Chondrocyte (in vitro differentiated cells): ENCODE measurements around the gene SGO2. TPM values are rescaled to one million over a fixed set of nuclear protein-coding genes. Genes with fewer than 3 reads are reported as not detected.

Source experiments
- DNase-seq: peaks from one replicate; pipeline ENCODE4 v3.0.0; 2021; ENCODE audit warnings: mixed read lengths, low spot score
- H3K27ac Mint-ChIP-seq: one replicate; pipeline ENCODE4 v1.8.0; 2021; ENCODE audit warnings: mild to moderate bottlenecking, moderate library complexity, mixed read lengths; ENCODE audit not compliant: unreplicated experiment
- H3K27me3 Mint-ChIP-seq: 2 replicates; pipeline ENCODE4 v1.8.0; 2021; ENCODE audit warnings: low read depth, mixed read lengths
- H3K36me3 Mint-ChIP-seq: 2 replicates; pipeline ENCODE4 v1.8.0; 2021; ENCODE audit warnings: low read depth, mixed read lengths
- H3K4me1 Mint-ChIP-seq: 2 replicates; pipeline ENCODE4 v1.8.0; 2021; ENCODE audit warnings: low read depth, mild to moderate bottlenecking, mixed read lengths
- H3K4me3 Mint-ChIP-seq: one replicate; pipeline ENCODE4 v1.8.0; 2021; ENCODE audit warnings: mild to moderate bottlenecking, moderate library complexity, mixed read lengths; ENCODE audit not compliant: unreplicated experiment
- H3K9me3 Mint-ChIP-seq: 2 replicates; pipeline ENCODE4 v1.8.0; 2021; ENCODE audit warnings: low read depth, mixed read lengths
- total RNA-seq: library from RNA; stranded (reverse); gene quantifications from 3 replicates; pipeline ENCODE4 v1.2.1, GENCODE V29; 2021
- TF ChIP-seq, protein P1 (sequence below): fragments of 200-600 bp; sonication (generic); IDR thresholded peaks from 2 replicates; pipeline ENCODE4 v1.5.0; 2021; ENCODE audit warnings: antibody characterized with exemption, mild to moderate bottlenecking, moderate library complexity

The SGO2 gene
- total RNA-seq, 1 donor from 2014 or later: 5.7 TPM

GRCh38 chr2:200585340-200585729 is 59.3 kb downstream of the SGO2 start:
- Mint-ChIP-seq H3K27me3 (no peaks in the 10 kb centered on the region), H3K9me3 (no peaks in the 10 kb centered on the region), H3K4me1 (peaks cover 8% of the 10 kb centered on the region), H3K36me3 (no peaks in the 10 kb centered on the region), H3K27ac (no peak overlapping the region), H3K4me3 (peak overlapping the region; percentile 71)
- TF ChIP-seq, protein P1, sequence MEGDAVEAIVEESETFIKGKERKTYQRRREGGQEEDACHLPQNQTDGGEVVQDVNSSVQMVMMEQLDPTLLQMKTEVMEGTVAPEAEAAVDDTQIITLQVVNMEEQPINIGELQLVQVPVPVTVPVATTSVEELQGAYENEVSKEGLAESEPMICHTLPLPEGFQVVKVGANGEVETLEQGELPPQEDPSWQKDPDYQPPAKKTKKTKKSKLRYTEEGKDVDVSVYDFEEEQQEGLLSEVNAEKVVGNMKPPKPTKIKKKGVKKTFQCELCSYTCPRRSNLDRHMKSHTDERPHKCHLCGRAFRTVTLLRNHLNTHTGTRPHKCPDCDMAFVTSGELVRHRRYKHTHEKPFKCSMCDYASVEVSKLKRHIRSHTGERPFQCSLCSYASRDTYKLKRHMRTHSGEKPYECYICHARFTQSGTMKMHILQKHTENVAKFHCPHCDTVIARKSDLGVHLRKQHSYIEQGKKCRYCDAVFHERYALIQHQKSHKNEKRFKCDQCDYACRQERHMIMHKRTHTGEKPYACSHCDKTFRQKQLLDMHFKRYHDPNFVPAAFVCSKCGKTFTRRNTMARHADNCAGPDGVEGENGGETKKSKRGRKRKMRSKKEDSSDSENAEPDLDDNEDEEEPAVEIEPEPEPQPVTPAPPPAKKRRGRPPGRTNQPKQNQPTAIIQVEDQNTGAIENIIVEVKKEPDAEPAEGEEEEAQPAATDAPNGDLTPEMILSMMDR: no peak
- no peak for DNase-seq

DNA sequence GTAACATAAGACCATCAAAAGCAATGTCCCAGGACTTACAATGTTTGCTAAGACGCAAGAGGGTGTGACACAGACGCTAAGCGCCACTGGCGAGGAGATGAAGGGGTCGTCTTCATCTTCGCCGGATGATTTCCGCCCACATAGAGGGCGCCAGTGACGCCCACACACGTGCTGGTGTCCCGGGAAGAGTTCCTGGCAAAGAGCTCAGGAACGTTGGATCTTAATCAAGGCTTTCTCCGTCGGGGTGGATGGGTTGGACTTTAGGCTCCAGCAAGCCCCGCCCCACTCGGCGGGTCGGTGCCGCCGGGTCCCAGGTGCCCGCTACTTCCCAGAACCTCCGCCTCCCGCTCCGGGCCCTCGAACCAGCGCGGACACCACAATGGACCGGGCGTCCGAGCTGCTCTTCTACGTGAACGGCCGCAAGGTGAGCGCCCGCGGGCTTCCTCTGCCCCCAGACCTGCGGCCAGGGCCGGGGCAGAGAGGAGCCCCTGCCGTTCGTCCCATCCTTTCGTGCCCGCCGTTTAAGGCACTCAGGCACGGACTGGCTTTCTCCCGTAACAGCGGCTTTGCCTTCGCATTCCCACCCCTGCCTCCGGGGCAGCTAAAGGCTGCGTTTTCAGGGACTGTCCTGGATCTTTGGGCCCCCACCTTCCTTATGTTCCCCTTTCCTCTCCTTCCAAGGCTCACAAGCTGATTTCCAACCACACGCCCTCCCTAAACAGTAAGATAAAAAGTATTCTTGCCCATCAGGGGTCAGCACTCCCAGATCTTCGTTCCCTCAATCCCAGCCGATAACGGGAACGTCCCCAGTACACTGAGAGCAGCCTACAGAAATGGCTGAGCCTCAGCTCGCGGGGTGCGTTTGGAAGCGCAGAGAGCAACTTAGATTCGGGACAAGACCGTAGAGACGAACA is 60.0 kb downstream of the SGO2 start, which contains the start of gene AOX1:
TSS of gene AOX1 (plus strand) at position 285 of the 914 bp plus-strand sequence. CDS start at position 380, 95 bp downstream.
- H3K9me3 Mint-ChIP-seq: no peaks in the 10 kb centered on the region
- peaks cover 8% of the 10 kb centered on the region for H3K4me1 Mint-ChIP-seq
- H3K27me3 Mint-ChIP-seq: peaks cover 1% of the 10 kb centered on the region
- no peaks in the 10 kb centered on the region for H3K36me3 Mint-ChIP-seq
- H3K27ac Mint-ChIP-seq: no peak within 1 kb of the TSS
- TF ChIP-seq, protein P1: peak; percentile 60
- H3K4me3 Mint-ChIP-seq: peak within 1 kb of the TSS; percentile 71
- DNase-seq: peak; percentile 90

GRCh38 chr2:200586644-200586975 is 60.6 kb downstream of the SGO2 start:
- Mint-ChIP-seq H3K36me3 (no peaks in the 10 kb centered on the region), H3K9me3 (no peaks in the 10 kb centered on the region), H3K4me1 (peaks cover 8% of the 10 kb centered on the region), H3K27ac (no peak overlapping the region), H3K27me3 (peaks cover 2% of the 10 kb centered on the region), H3K4me3 (peak overlapping the region; percentile 71)
- DNase-seq: no peak
- TF ChIP-seq, protein P1: no peak

DNA sequence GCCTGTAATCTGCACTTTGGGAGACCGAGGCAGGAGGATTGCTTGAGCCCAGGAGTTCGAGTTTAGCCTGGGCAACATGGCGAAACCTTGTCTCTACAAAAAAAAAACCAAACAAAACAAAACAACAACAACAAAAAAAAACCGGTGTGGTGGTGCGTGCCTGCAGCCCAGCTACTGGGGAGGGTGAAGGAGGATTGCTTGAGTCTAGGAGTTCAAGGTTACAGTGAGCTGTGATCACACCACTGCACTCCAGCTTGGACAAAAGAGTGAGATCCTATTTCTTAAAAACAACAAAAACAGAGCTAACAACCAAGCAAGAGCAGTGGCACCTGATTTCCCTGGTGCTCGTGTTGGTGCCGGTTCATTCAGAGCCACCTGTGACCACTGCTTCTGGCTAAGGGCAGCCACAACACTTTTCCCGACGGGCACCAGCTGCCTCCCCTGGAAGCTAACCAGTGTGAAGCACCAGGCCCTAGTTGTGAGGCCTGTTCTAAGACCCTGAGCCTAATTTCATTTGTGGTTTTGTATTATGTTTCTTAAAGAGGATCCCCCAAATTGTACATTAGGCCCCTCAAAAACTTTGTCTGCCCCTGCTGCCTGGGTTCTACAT is 61.1 kb downstream of the SGO2 start:
- H3K9me3 Mint-ChIP-seq: no peaks in the 10 kb centered on the region
- peaks cover 8% of the 10 kb centered on the region for H3K4me1 Mint-ChIP-seq
- no peak overlapping the region for H3K4me3 Mint-ChIP-seq
- DNase-seq: no peak
- no peaks in the 10 kb centered on the region for H3K36me3 Mint-ChIP-seq
- TF ChIP-seq, protein P1: no peak
- H3K27me3 Mint-ChIP-seq: peaks cover 4% of the 10 kb centered on the region
- no peak overlapping the region for H3K27ac Mint-ChIP-seq

DNA sequence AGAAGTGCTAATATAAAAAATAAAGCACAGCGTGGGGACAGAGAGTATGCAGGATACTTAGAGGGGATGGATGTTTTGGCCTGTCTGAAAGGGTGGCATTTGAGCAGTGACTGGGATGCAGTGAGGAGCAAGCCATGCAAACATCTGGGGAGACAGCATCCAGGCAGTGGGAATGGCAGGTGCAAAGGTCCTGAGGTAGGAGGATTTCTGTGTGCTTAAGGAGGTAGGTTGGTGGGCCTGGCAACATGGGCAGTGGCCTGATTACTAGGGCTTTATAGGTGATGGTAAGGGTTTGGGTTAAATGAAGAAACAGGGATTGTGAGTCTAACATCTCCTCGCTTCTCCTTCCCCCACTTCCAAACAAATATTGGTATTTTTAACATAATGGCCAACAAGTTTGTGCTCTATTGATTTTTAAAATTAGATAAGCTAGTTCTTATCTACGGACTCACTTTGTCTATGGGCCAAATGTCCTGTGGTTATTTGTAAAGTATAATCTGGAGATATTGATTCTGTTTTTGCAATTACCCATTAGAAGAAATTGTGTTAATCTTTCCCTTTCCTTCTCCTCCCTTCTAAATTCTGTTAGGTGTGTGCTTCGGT is 62.2 kb downstream of the SGO2 start:
- Mint-ChIP-seq H3K9me3 (no peaks in the 10 kb centered on the region), H3K36me3 (no peaks in the 10 kb centered on the region), H3K4me3 (no peak overlapping the region), H3K27ac (no peak overlapping the region), H3K4me1 (peaks cover 8% of the 10 kb centered on the region), H3K27me3 (peaks cover 4% of the 10 kb centered on the region)
- DNase-seq: no peak
- TF ChIP-seq, protein P1: no peak
